IgD-negative memory B cell (primary cell): ENCODE data around the gene SSBP4. TPM values are rescaled to one million over a fixed set of nuclear protein-coding genes. Genes with fewer than 3 reads are reported as not detected.
A peak's percentile ranks its signal among the peaks of the same experiment; 100 is the strongest.

Source experiments
- H3K27ac Mint-ChIP-seq, 3 donors: one replicate each; pipeline ENCODE4 v1.8.0; 2020 to 2022; ENCODE audit warnings: mild to moderate bottlenecking in 3 of 3, mixed read lengths in 3 of 3, moderate library complexity in 1 of 3
- H3K27me3 Mint-ChIP-seq: one replicate; pipeline ENCODE4 v1.8.0; 2021; ENCODE audit warnings: mixed read lengths
- H3K36me3 Mint-ChIP-seq: one replicate; pipeline ENCODE4 v1.8.0; 2020; ENCODE audit warnings: mild to moderate bottlenecking, mixed read lengths
- H3K4me1 Mint-ChIP-seq, 3 donors: one replicate each; pipeline ENCODE4 v1.8.0; 2020 to 2022; ENCODE audit warnings: mixed read lengths in 3 of 3, mild to moderate bottlenecking in 1 of 3
- H3K4me3 Mint-ChIP-seq, 4 donors: one replicate each; pipeline ENCODE4 v1.8.0; 2020 to 2022; ENCODE audit warnings: mild to moderate bottlenecking in 4 of 4, mixed read lengths in 4 of 4, moderate library complexity in 3 of 4
- H3K9me3 Mint-ChIP-seq, 3 donors: one replicate each; pipeline ENCODE4 v1.8.0; 2020 to 2021; ENCODE audit warnings: mixed read lengths in 3 of 3, mild to moderate bottlenecking in 1 of 3
- polyA plus RNA-seq: library from polyadenylated mRNA; unstranded; fragments of 300-500 nt; fragmentation: Illumina TruSeq; gene quantifications from one replicate; pipeline ENCODE4 v1.2.3, GENCODE V29; 2021

SSBP4 gene
- polyA plus RNA-seq, 1 donor from 2014 or later = 97.4 TPM

DNA sequence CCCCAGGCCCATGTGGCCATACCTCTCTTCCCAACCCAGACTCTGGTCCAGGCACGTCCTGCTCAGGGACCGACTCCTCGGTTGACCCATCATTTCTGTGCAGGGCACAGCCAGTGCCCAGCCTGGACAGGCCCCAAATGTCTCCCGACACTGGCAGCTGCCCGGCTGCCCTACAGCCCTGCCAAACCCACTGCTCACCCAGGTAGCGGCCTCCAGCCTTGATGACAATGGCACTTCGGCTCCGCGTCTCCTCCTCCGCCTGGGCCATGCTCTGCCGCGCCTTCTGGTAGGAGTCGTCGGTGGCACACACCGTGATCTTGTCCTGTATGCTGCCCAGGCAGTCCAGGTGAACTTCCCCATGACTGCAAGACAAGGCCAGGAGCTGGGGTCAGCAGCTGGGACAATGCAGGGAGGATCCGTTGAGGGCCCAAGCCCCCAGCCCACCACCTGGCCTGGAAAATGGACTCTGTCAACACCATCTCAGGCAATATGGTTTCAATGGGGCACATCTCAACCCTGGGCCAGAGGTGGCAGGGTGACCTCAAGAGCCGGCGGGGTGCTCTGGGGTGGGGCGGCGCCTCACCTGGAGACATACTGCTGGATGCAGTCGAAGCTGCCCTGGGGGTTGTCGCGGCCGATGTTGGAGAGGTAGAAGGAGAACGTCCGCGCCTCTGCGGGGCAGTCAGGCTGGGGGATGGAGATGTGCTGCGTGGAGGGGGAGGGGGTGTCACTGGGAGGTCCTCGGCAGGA, 46.2 kb downstream of the SSBP4 start:
- peak overlapping the region in 1 of 3 donors; percentile 77 for H3K27ac Mint-ChIP-seq
- no peak overlapping the region for H3K4me3 Mint-ChIP-seq
- peaks cover 2% of the 10 kb centered on the region for H3K36me3 Mint-ChIP-seq
- H3K27me3 Mint-ChIP-seq = no peaks in the 10 kb centered on the region
- H3K9me3 Mint-ChIP-seq = no peaks in the 10 kb centered on the region
- H3K4me1 Mint-ChIP-seq = peaks cover 0 to 5% (median 3%) of the 10 kb centered on the region in 3 donors

DNA sequence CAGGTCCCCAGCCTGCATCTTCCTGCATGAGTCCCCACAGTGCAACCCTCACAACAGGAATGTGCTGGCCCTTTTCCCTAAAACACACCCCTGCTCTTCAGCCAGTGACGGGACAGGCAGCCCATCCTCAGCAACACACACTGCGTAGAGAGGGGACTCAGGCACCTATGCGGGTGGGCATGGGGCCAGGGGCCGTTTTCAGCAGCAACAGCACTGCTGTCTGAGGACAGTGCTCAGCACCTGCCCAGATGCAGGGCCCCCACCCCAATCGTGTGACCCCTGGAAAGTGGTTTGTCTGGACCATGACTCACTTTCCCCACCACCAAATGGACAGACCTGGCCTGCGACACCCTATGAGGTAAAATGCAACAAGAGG, 46.8 kb downstream of the SSBP4 start:
- no peaks in the 10 kb centered on the region for H3K27me3 Mint-ChIP-seq
- no peak overlapping the region for H3K4me3 Mint-ChIP-seq
- peaks cover 0 to 5% (median 3%) of the 10 kb centered on the region in 3 donors for H3K4me1 Mint-ChIP-seq
- no peaks in the 10 kb centered on the region for H3K9me3 Mint-ChIP-seq
- H3K27ac Mint-ChIP-seq = no peak overlapping the region
- peaks cover 2% of the 10 kb centered on the region for H3K36me3 Mint-ChIP-seq

DNA sequence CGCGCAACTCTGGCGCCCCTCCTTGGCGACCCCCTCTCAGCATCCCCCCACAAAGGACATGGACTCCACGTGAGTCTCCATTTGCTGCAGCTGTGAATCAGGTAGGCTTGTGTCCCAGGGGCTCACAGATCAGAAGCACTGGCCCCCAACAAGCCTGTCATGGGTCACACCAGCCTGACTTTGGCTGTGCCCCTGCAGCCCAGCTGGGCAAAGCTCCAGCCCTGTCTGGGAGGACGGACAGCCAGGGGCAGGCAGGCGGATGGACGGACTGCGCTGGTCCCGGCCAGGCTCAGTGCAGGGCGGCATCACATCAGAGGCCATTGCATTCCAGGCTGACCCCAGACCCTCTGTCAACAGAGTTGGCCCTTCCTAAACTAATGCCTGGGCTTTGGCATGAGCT, 47.2 kb downstream of the SSBP4 start:
- no peak overlapping the region for H3K27ac Mint-ChIP-seq

DNA sequence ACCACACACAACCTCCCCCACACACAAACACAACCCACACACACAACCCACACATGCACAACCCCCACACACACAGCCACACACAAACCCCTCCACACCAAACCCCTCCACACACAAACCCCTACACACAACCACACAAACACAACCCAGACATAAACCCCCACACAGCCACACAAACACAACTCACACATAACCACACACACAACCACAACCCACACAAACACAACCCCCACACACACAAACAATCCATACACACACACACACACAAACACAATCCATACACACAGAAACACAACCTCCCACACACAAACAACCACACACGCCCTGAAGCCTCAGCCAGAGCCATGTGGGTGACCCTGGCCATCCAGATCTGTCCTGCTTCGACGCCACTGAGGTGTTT, 48.8 kb downstream of the SSBP4 start:
- Mint-ChIP-seq H3K27ac (peak overlapping the region in 1 of 3 donors; percentile 2), H3K4me3 (no peak overlapping the region), H3K27me3 (no peaks in the 10 kb centered on the region), H3K36me3 (no peaks in the 10 kb centered on the region), H3K4me1 (peaks cover under 1 to 7% (median 3%) of the 10 kb centered on the region in 3 donors), H3K9me3 (no peaks in the 10 kb centered on the region)

More for the DNA sequence above, 47.2 kb downstream of the SSBP4 start:
- Mint-ChIP-seq H3K36me3 (peaks cover 2% of the 10 kb centered on the region), H3K27me3 (no peaks in the 10 kb centered on the region), H3K4me3 (no peak overlapping the region), H3K9me3 (no peaks in the 10 kb centered on the region), H3K4me1 (peaks cover 0 to 5% (median 3%) of the 10 kb centered on the region in 3 donors)

DNA sequence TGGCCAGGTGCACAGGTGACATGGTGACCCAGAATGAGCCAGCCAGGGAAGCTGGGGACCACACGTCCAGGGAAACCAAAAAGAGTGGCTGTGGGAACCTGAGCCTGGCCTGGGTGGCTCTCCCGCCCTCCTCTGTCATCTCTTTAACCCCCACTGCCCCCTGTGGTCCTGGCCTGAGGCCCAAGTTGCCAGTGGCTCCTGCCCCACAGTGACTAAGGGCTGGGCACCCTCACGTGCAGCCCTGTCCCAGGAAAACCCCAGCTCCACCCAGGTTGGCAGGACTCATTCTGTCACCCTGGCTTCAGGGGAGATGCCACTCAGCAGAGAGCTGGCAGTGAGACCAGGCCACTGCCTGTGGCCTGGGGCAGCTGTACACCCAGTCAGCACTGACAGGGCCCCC, 49.3 kb downstream of the SSBP4 start:
- no peaks in the 10 kb centered on the region for H3K9me3 Mint-ChIP-seq
- no peaks in the 10 kb centered on the region for H3K36me3 Mint-ChIP-seq
- H3K27me3 Mint-ChIP-seq = no peaks in the 10 kb centered on the region
- H3K27ac Mint-ChIP-seq = peak overlapping the region in 1 of 3 donors; percentile 14
- no peak overlapping the region for H3K4me3 Mint-ChIP-seq
- H3K4me1 Mint-ChIP-seq = peaks cover 0 to 8% (median 3%) of the 10 kb centered on the region in 3 donors

DNA sequence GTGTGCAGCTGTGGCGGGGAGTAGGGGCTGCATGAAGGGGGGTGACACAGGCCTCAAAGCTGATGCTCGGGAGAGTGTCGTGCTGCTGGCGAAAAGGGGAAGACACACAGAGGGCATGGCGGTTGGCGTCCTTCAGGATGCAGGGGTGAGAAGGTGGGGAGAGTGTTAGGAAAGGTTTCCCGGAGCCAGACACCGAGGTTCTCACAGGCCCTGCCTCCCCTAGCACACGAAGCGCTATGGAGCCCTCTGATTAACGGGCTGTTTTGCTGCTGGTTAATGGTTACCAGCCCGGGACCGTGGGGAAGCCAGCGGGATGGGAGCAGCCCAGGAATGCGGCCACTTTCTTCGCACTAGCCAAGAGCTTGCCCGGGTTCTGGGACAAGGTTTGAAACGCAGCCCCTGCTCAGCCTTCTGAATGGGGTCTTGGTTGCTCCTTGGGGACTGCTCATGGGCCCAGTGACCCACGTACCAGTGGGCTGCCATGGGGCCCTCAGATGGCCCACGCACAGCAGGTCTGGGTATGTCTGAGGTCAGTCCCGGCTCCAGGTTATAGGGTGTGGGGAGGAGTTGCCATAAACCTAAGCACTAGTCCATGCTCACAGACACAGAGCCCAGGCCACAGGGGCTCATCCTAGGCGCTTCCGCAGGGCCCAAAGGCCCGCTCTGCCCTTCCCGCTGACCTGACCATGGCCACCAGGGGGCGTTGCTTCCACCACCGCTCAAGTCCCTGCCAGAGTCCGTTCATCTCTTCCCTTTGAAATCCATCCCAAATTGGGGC, 50.1 kb downstream of the SSBP4 start:
- Mint-ChIP-seq H3K36me3 (no peaks in the 10 kb centered on the region), H3K27me3 (no peaks in the 10 kb centered on the region), H3K9me3 (no peaks in the 10 kb centered on the region), H3K4me3 (no peak overlapping the region), H3K27ac (peak overlapping the region in 2 of 3 donors; percentile 14 to 16), H3K4me1 (peaks cover 0 to 8% (median 3%) of the 10 kb centered on the region in 3 donors)

DNA sequence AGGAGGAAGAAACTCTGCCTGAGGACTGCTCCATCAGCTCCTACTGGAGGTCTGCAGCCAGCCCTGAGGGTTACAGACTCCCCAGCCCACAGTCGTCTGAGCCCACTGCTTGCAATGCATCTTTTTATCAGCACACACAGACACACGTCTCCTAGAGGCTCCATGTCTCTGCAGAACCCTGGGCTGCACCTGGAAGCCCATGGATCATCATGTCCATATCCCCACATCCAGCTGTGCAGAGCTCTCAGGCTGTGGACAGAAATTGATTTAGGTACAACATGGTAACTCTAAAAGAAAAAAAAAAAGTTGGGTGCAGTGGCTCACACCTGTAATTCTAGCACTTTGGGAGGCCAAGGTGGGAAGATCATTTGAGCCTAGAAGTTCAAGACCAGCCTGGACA, 51.6 kb downstream of the SSBP4 start:
- Mint-ChIP-seq H3K4me1 (peaks cover 5 to 14% (median 5%) of the 10 kb centered on the region in 3 donors), H3K36me3 (no peaks in the 10 kb centered on the region), H3K9me3 (no peaks in the 10 kb centered on the region), H3K27me3 (no peaks in the 10 kb centered on the region), H3K27ac (no peak overlapping the region), H3K4me3 (no peak overlapping the region)

DNA sequence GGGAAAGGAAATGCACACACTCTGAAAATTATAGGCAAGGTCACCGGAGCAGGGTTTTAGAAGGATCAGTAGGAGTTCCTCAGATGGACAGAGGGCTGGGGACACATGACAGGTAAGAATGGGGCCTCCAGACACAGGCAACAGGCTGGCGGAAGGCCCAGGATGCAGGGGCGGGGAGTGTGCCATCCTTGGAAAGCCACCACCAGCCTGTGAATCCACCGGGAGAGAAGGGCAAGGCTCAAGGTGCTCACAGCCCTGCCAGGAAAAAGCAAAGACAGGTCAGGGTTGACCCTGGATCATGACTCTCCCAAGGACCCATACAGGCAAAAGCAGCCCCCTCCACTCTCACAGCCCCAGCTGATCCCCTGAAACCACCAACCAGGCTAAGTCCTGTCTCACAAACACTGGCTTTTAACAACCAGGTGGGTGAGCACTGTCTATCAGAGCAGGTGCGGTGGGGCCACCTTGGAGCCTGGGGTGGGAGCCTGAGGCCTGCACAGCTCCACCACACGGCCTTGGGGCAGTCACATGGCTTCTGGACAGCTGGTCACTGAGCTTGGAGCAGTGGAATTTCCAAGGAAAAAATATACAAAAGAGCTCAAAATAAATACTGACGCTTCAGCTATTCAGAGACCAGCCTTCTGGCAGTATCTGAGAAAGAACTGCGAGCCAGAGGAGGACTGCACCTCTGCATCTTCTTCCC, 54.0 kb downstream of the SSBP4 start:
- Mint-ChIP-seq H3K4me1 (peaks cover 11 to 22% (median 21%) of the 10 kb centered on the region in 3 donors), H3K36me3 (no peaks in the 10 kb centered on the region), H3K4me3 (no peak overlapping the region), H3K9me3 (no peaks in the 10 kb centered on the region), H3K27me3 (no peaks in the 10 kb centered on the region), H3K27ac (peak overlapping the region in 1 of 3 donors; percentile 50)

DNA sequence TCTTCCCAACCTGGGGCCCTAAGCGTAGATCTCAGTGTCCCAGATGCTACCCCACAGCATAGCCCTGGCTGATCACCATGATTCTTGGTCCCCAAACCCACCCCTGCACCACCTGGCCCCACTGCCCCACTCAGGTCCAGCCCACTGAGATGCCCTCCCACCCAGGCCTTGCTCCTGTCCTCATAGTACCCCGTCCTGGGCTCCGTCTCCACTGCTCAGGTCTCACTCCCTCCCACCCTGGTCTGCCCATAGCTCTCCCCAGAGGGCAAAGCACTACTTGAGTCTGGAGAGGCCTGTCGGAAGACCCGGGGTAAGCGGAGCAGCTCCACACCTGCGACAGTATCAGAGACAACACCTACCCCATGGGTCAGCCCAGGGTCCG, 54.5 kb downstream of the SSBP4 start:
- no peaks in the 10 kb centered on the region for H3K36me3 Mint-ChIP-seq
- peak overlapping the region in 1 of 3 donors; percentile 50 for H3K27ac Mint-ChIP-seq
- H3K4me1 Mint-ChIP-seq = peaks cover 11 to 23% (median 23%) of the 10 kb centered on the region in 3 donors
- no peaks in the 10 kb centered on the region for H3K9me3 Mint-ChIP-seq
- no peak overlapping the region for H3K4me3 Mint-ChIP-seq
- H3K27me3 Mint-ChIP-seq = no peaks in the 10 kb centered on the region

DNA sequence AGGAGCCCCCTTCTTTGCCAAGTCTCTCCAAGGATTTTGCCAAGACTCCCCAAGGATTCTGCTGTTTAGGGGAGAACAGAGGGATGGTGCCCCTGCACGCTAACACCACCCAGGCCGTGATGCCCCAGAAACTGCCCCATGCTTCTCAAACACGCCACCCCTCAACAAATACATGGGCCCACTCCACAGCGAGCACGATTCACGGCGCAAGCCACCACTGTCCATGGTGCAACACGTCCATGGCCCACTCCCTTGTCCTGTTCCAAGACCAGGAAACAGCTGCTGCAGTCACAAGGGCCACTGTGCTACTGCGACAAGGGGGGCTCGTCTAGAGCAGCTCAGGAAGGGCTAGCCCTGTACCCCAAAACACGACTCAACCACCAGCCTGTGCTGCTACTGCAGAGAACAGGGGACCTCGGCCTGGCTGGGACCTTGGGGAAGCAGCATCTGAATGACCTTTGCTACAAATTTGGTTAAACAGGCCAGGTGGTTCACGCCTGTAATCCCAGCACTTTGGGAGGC, 55.2 kb downstream of the SSBP4 start:
- peak overlapping the region in 1 of 3 donors; percentile 65 for H3K27ac Mint-ChIP-seq
- peaks cover 18 to 28% (median 28%) of the 10 kb centered on the region in 3 donors for H3K4me1 Mint-ChIP-seq
- no peaks in the 10 kb centered on the region for H3K36me3 Mint-ChIP-seq
- H3K27me3 Mint-ChIP-seq = no peaks in the 10 kb centered on the region
- H3K4me3 Mint-ChIP-seq = no peak overlapping the region
- no peaks in the 10 kb centered on the region for H3K9me3 Mint-ChIP-seq

DNA sequence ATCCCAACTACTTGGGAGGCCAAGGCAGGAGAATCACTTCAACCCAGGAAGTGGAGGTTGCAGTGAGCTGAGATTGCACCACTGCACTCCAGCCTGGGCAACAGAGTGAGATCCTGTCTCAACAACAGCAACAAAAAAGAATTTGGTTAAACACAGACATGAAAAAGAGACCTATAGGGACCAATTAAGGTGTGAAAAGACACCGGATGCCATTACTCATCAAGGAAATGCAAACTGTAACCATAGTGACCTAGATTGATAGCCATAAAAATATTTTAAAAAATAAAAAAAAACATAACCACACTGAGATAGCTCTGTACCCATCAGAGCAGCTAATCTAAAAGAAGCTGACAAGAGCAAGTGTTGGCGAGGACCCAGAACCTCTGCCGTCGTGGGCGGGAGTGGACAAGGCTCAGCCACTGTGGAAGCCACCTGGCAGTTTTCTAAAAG, 55.8 kb downstream of the SSBP4 start:
- peak overlapping the region in 2 of 3 donors; percentile 47 to 65 for H3K27ac Mint-ChIP-seq
- no peaks in the 10 kb centered on the region for H3K27me3 Mint-ChIP-seq
- no peaks in the 10 kb centered on the region for H3K9me3 Mint-ChIP-seq
- peaks cover 24 to 33% (median 28%) of the 10 kb centered on the region in 3 donors for H3K4me1 Mint-ChIP-seq
- H3K4me3 Mint-ChIP-seq = no peak overlapping the region
- H3K36me3 Mint-ChIP-seq = no peaks in the 10 kb centered on the region

DNA sequence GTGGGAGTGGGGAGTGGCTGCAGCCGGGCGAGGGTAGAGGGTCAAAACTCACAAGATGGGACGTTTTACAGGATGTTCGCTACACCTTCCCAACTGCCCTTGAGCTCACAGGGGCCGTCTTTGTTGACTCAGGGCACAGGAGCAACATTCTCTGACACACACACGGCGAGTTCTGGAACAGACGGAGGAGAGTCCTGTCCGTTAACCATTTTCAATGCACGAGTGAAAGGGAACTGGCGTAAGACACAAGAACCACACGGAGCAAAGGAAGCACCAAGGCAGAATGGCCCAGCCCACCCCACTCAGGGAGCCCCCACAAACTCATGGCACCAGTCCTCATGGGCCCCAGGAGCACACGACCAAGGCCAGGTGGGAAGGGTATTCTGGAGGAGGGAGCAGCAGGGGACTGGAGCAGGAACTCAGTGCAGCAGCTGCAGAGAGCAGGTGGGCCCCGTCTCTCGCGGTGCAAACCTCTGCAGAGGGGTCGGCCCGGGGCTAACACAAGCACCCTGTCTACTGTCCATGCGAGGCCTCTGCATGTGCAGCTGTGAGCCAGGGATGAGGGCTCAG, 56.6 kb downstream of the SSBP4 start:
- no peak overlapping the region for H3K4me3 Mint-ChIP-seq
- no peaks in the 10 kb centered on the region for H3K36me3 Mint-ChIP-seq
- H3K27ac Mint-ChIP-seq = peak overlapping the region in 2 of 3 donors; percentile 36 to 65
- H3K9me3 Mint-ChIP-seq = no peaks in the 10 kb centered on the region
- no peaks in the 10 kb centered on the region for H3K27me3 Mint-ChIP-seq
- H3K4me1 Mint-ChIP-seq = peaks cover 25 to 37% (median 28%) of the 10 kb centered on the region in 3 donors

DNA sequence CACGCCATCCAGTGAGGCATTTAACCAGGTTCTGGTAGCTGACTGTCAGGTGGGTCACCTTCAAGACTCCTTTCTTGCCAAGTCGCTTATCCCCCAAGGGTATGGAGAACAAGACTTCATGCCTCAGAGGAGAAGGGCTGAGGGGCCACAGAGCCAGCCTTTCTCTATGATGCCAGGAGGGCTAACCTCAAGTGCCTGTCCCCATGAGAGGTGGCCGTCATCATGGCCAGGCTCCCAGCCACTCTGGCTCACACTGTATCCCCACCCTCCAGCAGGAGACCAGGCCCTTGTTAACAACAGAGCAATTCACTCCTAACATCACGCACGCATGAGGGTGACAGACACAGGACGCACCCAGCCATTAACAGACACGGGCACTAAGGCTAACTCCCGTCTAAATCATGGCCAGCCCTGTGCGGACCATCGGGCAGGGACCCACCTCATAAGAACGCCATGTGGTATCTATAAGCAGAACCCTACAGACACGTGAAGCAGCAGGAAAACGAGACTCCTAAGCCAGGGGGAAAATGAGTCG, 57.4 kb downstream of the SSBP4 start:
- Mint-ChIP-seq H3K4me1 (peaks cover 25 to 44% (median 28%) of the 10 kb centered on the region in 3 donors), H3K27me3 (no peaks in the 10 kb centered on the region), H3K9me3 (no peaks in the 10 kb centered on the region), H3K4me3 (peak overlapping the region in 2 of 4 donors; percentile 42 to 44), H3K36me3 (no peaks in the 10 kb centered on the region), H3K27ac (peak overlapping the region in 1 of 3 donors; percentile 80)

DNA sequence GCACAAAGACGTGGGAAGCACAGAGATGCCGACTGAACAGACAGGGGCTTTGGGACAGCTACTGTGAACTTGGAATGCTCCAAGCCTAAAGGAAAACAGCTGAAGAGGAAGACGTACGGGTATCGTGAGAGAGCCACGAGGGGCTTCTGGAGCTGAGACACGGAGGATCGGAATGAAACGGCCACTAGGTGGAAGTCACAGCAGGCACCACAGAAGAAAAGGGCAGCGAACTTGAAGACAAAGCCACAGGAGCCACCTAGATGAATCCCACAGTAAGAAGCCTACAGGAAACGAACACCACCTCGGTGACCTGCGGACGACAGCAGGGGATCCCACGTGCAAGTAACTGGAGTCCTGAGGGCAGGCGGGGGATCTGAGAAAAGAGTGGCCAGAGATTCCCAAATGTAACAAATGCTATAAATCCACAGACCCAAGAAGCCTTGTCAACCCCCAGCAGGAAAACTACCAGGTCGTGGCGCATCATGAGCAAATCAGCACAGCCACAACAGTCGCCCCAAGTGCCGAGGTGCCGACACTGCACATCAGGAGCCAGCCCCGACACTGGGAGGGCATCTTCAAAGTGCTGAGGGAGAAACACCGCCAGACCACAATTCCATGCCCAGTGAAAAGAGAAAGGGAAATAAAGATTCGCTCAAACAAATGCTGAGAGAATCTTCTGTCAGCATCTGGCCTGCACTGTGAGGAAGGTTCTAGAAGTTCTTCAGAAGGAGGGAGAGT, 58.0 kb downstream of the SSBP4 start:
- Mint-ChIP-seq H3K4me1 (peaks cover 24 to 44% (median 25%) of the 10 kb centered on the region in 3 donors), H3K4me3 (peak overlapping the region in 2 of 4 donors; percentile 44 to 67), H3K27ac (peak overlapping the region in 2 of 3 donors; percentile 57 to 80), H3K27me3 (no peaks in the 10 kb centered on the region), H3K9me3 (no peaks in the 10 kb centered on the region), H3K36me3 (no peaks in the 10 kb centered on the region)
